NCI-H524 treated with DMSO at 0.1 percent for 48 hours (cell line): Measurements from ENCODE around the gene MPPED2.
A peak's percentile ranks its signal among the peaks of the same experiment; 100 is the strongest.
"Not testable (repeated sequence)": the region's sequence is repeated elsewhere in the genome, so short reads cannot be mapped to it uniquely, and the experiment has no call there.

Experiments used
- DNase-seq: peaks from one replicate; lab custom pipeline; 2025; lab: John Stamatoyannopoulos, UW

The MPPED2 gene

DNA sequence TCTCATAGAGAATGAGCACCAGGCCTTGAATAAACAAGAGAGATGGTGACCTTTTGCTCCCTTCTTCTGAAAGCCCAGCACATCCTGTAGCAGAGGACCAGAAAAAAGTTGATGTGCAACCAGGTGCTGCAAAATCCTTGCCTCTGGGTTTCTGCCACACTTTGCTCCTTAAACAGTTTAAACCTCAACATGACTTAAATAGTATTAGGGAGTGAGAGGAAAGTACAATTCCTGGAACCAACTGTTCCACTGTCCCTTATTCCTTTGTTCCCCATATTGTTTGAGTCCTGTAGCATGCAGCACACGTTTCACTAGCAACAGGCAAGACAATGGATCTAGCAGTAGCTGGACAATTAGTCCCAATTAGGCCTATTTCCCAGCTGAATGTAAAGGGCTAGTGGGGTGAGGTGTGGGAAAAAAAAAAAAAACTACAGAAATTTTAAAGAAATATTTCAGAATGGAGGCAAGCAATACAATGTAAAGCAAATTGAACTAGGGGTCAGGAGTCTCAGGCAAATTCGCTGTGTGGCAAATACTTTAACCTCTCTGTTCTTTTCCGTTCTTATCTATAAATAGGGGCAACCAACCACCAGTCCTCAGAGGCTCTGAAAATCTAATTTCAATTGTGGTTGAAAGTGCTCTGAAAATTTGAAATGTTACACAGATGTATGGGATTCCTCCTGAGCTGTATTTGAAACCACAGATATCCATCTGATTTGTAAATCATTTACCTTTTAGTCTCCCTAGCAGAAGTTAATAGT is 6.6 kb downstream of the MPPED2 start:
- DNase-seq: no peak

DNA sequence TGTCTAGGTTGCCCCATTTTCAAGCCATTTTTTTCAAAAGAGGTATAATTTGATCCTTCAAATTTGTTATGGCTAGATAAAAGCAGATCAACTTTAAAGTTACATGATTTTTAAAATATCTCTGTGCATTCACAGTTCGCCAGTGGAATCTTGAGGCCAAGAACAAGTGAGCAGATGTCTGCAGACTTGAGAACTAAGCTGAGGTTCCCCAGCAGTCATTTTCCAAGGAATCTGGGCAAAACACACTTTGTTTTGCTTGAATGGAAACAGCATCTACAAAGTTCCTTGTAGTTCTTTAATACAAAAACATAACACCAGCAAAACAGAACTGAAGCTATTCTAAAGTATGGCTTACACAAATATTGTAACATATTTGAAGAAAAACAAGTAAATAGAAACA is 7.7 kb downstream of the MPPED2 start:
- no peak for DNase-seq

GRCh38 chr11:30573951-30574350 is 12.2 kb downstream of the MPPED2 start:
- DNase-seq: no peak

DNA sequence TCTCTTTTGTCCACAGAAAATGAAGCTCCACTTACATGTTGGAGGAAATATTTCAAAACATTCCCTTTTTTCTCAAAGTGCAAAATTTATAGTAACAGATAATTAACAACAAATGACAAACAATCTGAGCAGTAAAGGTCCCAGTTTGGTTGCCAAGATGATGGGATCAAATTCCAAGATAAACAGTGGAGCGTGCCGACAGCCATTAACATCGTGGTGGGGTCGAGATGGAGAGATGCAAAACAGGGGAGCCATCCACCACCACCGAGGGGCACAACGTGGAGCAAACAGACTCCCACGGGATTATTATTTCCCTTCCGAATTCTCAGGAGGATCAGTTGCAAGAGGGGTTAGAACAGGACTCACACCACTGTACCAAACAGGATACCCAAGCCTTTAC is 17.2 kb downstream of the MPPED2 start:
- DNase-seq: no peak

GRCh38 chr11:30567644-30568043 is 18.5 kb downstream of the MPPED2 start:
- DNase-seq: no peak

GRCh38 chr11:30567120-30567519 is 19.0 kb downstream of the MPPED2 start:
- no peak for DNase-seq

GRCh38 chr11:30566482-30566881 is 19.7 kb downstream of the MPPED2 start:
- DNase-seq: no peak

GRCh38 chr11:30565027-30565426 is 21.1 kb downstream of the MPPED2 start:
- no peak for DNase-seq

DNA sequence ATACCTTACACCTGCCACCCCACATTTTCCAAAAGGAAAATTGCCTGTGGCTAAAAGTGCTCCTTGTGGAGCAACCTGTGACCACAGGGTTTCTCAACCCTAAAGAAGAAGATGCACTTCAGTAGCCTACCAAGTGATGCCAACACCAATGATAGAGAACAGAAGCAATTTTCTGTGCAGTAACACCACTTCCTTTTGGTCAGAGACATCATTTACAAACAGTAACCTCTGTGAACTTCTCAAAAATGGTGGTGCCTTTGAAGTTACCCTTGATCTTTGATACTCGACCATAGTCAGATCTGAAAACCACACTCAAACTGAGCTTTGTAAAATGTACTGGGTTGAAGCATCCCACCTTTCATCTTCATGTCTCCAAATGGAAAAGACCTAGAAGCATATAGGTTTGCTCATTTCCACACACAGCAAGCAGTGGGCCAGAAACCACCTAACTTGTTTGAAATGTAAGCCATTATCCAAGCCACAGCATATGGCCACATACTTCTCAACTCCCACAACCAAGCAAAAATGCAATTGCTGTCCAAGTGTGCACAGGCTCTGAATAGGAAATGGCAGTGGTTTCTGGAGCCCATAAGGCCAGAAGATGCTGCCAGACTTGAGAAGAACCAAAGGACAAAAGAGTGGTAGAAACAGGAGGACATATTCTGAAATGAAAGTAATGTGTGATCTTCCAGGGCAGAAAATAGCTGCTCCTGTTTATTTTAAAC is 24.3 kb downstream of the MPPED2 start:
- no peak for DNase-seq

DNA sequence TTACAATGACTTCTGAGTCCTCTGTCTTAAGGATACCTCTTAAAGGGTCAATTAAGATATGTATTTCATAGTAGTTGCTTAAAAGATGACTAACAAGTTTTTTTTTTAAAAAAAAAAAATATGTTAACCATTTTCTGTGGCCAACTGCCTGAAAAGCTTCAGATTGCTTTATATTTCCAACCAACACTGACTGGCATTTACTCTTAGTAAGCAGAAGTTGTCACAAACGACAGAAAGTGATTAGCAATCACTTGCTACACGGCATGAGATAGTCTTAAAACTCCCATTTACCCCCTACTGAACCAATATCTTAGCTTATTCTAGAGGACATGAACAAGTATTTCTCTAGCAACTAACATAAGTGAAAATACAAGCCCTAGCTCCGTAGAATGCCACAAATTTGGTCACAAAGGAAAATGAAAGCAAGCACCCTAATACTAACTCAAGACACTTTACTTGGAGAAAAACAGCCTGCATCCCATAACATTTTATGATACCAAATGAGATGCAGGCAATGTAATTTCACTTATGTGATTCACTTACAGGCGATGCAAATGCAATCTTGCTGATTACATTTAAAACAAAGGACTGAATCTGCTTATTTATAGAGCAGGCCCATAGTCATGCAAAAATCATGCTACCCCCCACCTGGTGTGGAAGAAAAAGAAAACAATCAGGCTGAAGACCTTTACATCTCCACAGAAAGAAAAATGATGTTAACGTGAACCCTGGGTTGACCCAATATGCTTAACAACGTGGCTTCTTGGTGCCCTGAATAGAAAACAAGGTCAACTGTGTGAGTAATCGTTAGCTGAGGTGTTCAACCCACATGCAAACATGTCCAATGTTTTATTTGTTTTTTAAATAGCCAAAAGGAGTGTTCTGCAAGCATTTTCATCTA is 25.7 kb downstream of the MPPED2 start:
- no peak for DNase-seq

DNA sequence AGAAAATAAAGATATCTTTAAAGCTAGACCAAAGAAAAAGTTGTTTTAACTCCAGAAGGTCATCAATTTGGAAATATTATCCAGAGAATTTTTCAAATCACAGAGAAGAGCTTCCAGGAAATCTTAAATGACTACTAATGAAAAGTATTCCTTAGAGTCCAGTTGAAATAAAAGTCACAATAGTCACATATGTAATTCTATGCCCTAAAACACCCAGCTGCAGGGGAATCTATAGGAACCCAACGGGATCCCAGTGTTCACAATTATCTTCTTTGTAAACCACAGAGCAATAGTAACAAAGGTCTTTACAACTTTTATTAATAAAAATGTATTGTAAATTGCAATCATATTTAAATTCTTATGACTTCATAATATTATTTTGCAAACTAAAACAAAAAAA is 27.1 kb downstream of the MPPED2 start:
- DNase-seq: no peak

GRCh38 chr11:30554587-30554986 is 31.6 kb downstream of the MPPED2 start:
- not testable (repeated sequence) for DNase-seq

DNA sequence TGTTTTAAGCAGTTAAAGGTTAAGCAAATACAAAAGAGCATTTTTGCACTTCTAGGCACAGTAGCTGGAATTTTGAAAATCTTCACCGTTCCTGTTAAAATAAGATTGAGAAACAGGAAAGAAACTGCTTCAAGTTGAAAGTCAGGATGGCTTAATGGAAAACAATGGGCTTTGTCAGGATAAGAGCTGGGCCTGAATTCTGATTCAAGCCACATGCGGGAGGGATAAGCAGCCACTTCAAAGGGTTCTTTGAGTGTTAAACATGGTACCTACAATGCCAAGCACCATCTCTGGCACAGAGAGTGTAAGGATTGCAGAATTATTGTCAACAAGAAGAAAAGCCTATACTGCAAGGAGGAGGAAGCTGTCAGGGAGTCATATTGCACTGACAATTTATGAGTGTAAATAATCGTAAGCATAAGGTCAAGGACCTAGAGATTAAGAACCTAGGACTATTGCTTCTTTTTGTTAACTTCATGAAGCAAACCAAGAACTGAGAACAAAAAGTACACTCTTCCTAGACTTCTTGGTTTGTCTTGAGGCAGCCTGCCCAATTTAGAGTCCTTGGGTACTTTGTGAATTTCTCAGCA is 32.5 kb downstream of the MPPED2 start:
- DNase-seq: no peak

GRCh38 chr11:30552839-30553238 is 33.3 kb downstream of the MPPED2 start:
- DNase-seq: no peak

DNA sequence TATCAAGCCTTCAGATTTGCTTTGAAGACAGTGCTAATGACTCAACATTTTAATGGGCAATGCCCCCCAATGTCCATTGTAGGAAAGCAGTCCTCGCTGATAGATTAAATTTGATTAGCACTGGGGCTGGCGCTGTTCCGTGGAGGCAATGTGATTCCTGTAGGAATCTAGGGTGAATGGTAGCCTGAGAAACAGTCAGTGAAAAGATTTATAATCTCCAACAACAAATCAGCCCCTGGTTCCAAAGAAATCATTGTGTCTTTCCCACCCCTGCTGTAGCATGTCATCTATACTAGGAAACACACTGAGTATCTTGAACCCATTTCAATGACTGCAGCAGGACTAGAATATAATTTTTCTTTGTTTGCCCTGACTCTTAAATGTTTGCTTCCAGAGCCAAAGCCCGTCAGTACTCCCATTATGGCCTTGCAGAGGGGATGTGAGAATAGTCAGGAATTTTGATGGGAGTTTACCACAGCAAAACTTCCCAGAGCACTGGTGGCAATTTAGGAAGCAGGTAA is 36.1 kb downstream of the MPPED2 start:
- no peak for DNase-seq

DNA sequence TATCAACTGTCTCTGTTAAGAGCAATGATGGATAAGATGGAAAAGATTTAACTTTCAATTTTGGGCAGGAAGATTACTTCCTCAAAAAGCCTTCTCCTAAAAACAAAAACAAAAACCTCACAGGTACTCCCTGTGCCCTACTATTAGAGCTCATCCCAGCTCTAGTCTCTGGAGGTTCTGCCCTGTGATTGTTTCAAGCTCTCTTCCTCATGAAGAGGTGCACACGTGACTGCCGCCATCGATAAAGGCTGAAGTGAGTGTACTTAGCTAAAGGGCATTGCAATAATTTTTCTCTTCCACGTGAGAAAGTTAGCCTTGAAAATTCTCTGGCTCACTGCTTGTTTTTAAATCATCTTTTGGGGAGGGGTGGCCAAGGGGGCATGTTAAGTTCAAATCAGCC is 36.6 kb downstream of the MPPED2 start:
- DNase-seq: no peak

DNA sequence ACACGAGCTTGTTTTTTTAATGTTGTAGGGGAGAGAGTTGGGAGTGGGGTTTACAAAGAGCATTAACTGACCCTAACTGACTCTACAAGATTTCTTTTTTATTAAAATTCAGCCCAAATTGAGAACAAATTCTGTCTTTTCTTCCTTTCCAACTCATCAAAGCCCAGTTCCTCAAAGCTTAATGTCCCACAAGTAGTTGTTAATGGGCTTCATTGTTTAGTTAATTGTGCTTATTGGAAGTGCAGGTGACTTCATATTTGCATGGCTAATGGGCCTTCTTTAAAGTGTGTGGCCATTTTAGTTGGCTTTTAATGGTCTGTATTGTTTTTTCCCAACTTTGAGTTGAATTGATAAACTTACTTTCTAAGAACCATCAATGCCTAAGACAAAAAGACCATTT is 39.8 kb downstream of the MPPED2 start:
- DNase-seq: no peak

DNA sequence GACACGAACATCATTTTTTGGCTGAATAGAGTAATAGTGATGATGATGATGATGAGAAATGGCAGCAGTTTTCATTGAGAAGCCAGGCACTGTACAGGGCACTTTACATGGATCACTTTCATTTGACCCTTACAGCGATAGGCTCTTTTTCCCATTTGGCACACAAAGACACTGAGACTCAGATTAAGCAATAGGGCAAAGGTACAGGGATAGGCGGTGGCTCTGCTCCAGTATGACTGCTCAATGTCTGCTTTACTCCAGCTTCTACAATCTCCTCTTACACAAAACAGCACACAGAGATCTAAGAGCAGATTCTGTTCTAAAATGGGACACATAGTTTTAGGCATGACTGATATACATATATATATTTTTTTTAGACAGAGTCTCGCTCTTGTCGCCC is 40.6 kb downstream of the MPPED2 start:
- no peak for DNase-seq

- DNase-seq: no peak
These were observed 43.1 kb downstream of the MPPED2 start for GRCh38 chr11:30543066-30543465.

DNA sequence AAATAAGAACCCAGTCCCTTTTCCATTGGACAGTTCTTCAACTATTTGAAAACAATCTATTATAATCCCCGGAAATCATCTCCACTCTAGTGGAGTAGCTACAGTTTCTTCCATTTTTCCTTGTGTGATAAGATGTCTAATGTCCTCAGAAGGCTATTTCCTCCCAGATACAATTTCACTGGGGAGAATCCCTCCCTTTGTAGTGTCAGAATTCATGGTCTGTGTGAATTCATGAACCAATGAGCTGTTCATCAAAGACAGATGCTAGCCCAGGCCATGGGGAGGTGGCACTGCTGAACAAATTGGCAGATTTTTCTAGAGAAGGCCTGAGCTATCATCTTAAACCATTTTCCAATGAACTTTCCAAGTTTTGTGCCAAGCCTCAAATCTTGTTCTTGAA is 45.4 kb downstream of the MPPED2 start:
- no peak for DNase-seq

DNA sequence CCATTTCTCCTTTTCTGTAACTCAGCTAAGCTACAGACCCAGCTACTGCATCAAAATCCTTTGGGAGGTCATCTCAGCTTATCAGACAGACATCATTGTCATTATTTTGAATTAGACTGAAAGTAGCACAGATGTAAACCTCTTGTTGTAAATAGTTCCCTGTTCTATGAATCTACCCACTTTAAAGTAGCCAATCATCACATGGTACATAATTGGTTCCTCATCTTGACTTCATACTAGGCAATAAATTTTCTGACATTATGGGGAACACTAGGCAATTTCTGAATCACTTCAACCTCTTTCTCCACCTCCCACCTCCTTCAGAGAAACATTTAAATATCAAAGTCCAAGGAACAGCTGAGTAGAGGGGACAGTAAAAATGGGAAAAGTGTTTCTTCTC is 47.9 kb downstream of the MPPED2 start:
- no peak for DNase-seq

- DNase-seq: peak; percentile 82
These were observed 50.3 kb downstream of the MPPED2 start for GRCh38 chr11:30535818-30536217.
